Peyer's patch (tissue), 4 donors: ENCODE measurements around the gene OPN4. TPM values are rescaled to one million over a fixed set of nuclear protein-coding genes. Genes with fewer than 3 reads are reported as not detected.
A peak's percentile ranks its signal among the peaks of the same experiment; 100 is the strongest.
"Not testable (repeated sequence)": the region's sequence is repeated elsewhere in the genome, so short reads cannot be mapped to it uniquely, and the experiment has no call there.

ENCODE experiments used
- DNase-seq, 3 donors: peaks; one replicate each; pipeline ENCODE4 v3.0.0-alpha.2; 2017 to 2019
- H3K27ac ChIP-seq, 4 donors: fragments of 200-600 bp; sonication (generic); one replicate each; pipeline ENCODE4 v1.5.1; 2016 to 2019
- H3K27me3 ChIP-seq, 2 donors: fragments of 200-600 bp; sonication (generic); one replicate each; pipeline ENCODE4 v1.5.1; 2019
- H3K36me3 ChIP-seq, 3 donors: fragments of 200-600 bp; sonication (generic); one replicate each; pipeline ENCODE4 v1.5.1; 2016 to 2019
- H3K4me1 ChIP-seq, 4 donors: fragments of 200-600 bp; sonication (generic); one replicate each; pipeline ENCODE4 v1.5.1; 2016 to 2019
- H3K4me3 ChIP-seq, 4 donors: fragments of 200-600 bp; sonication (generic); 1 replicate in 3 of 4; 2 replicates in 1 of 4; pipeline ENCODE4 v1.5.1; 2016 to 2019; ENCODE audit warnings: mild to moderate bottlenecking in 1 of 4
- H3K9me3 ChIP-seq, 4 donors: fragments of 200-600 bp; sonication (generic); one replicate each; pipeline ENCODE4 v1.5.1; 2016 to 2019; ENCODE audit warnings: mild to moderate bottlenecking in 1 of 4
- POLR2A ChIP-seq, 2 donors: fragments of 450-650 bp; IDR thresholded peaks; one replicate each; pipeline ENCODE4 v1.5.1; 2017; ENCODE audit warnings: antibody characterized with exemption in 2 of 2, mild to moderate bottlenecking in 2 of 2, moderate library complexity in 2 of 2
- total RNA-seq, 4 donors: library from RNA; depleted of rRNA; stranded (reverse); fragments of >200 nt; gene quantifications; one replicate each; pipeline ENCODE4 v1.1.0, GENCODE V29; 2016
- TF ChIP-seq, protein P1 (sequence below), 6 experiments: fragments of 450-650 bp in 4 of 6; fragments of 200-600 bp in 2 of 6; sonication (generic) in 1 of 6; IDR thresholded peaks; one replicate each; pipeline ENCODE4 v1.5.1; 2017 to 2019; ENCODE audit warnings: antibody characterized with exemption in 6 of 6, mild to moderate bottlenecking in 3 of 6, moderate library complexity in 1 of 6

The OPN4 gene
- total RNA-seq, 4 donors from 2014 or later = not detected

DNA sequence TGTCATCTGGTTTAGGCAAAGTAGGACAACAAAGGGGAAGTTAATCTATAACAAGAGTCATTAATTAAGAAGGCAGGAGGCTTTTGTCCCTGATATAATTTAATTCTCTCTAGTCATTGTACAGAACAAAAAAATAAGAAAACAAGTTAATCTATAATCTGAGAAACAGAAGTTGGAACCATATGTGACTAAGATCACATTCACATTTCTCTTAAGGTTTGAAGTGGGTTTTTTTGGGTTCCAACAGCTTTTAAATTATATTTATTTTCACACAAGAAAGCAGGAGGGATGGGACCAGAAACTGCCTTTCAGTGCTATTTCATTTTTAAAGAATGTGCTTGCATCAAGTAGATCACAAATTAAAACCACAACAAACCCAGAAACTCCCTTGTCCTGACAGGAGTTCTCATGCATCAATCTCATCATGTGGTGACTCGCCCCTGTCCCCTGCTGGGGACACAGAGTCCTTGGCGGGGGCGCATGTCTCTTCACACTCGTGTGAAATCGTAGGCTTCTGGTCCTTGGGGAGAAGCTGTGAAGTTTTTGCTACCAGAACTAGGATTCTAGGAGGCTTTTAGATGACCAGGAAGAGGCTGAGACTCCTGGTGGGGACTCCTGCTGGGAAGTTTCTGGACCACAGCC lies 10.1 kb upstream of the OPN4 start:
- Histone ChIP-seq H3K4me3 (no peak overlapping the region), H3K27ac (no peak overlapping the region), H3K9me3 (no peaks in the 10 kb centered on the region), H3K36me3 (no peaks in the 10 kb centered on the region), H3K4me1 (peaks cover 0 to 4% (median 0%) of the 10 kb centered on the region in 4 donors), H3K27me3 (no peaks in the 10 kb centered on the region)
- peak in 1 of 3 donors; percentile 14 for DNase-seq
- TF ChIP-seq POLR2A (IDR thresholded peaks at IDR 0.05) = no peak
- TF ChIP-seq, protein P1, sequence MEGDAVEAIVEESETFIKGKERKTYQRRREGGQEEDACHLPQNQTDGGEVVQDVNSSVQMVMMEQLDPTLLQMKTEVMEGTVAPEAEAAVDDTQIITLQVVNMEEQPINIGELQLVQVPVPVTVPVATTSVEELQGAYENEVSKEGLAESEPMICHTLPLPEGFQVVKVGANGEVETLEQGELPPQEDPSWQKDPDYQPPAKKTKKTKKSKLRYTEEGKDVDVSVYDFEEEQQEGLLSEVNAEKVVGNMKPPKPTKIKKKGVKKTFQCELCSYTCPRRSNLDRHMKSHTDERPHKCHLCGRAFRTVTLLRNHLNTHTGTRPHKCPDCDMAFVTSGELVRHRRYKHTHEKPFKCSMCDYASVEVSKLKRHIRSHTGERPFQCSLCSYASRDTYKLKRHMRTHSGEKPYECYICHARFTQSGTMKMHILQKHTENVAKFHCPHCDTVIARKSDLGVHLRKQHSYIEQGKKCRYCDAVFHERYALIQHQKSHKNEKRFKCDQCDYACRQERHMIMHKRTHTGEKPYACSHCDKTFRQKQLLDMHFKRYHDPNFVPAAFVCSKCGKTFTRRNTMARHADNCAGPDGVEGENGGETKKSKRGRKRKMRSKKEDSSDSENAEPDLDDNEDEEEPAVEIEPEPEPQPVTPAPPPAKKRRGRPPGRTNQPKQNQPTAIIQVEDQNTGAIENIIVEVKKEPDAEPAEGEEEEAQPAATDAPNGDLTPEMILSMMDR (IDR thresholded peaks at IDR 0.05) = no peak

- H3K27ac ChIP-seq = peak overlapping the region in 1 of 4 donors; percentile 16
- H3K36me3 ChIP-seq = no peaks in the 10 kb centered on the region
- DNase-seq = peak in 2 of 3 donors; percentile 13 to 39
- no peaks in the 10 kb centered on the region for H3K27me3 ChIP-seq
- TF ChIP-seq, protein P1 (IDR thresholded peaks at IDR 0.05) = no peak
- TF ChIP-seq POLR2A (IDR thresholded peaks at IDR 0.05) = no peak
- H3K4me3 ChIP-seq = no peak overlapping the region
- peaks cover 0 to 10% (median 0%) of the 10 kb centered on the region in 4 donors for H3K4me1 ChIP-seq
- no peaks in the 10 kb centered on the region for H3K9me3 ChIP-seq
Measured at GRCh38 chr10:86644794-86645445, 9.4 kb upstream of the OPN4 start.

GRCh38 chr10:86645621-86646165 lies 8.7 kb upstream of the OPN4 start:
- not testable (repeated sequence) for H3K27ac ChIP-seq, H3K4me3 ChIP-seq
- DNase-seq = peak in 1 of 3 donors; percentile 15

GRCh38 chr10:86646532-86646931 lies 7.8 kb upstream of the OPN4 start:
- Histone ChIP-seq H3K27me3 (no peaks in the 10 kb centered on the region), H3K27ac (no peak overlapping the region), H3K36me3 (no peaks in the 10 kb centered on the region), H3K4me1 (peaks cover 0 to 10% (median 0%) of the 10 kb centered on the region in 4 donors), H3K9me3 (no peaks in the 10 kb centered on the region), H3K4me3 (no peak overlapping the region)
- TF ChIP-seq, protein P1 (IDR thresholded peaks at IDR 0.05) = no peak
- TF ChIP-seq POLR2A (IDR thresholded peaks at IDR 0.05) = no peak
- peak in 2 of 3 donors; percentile 3 to 27 for DNase-seq

More at GRCh38 chr10:86645621-86646165, 8.7 kb upstream of the OPN4 start:
- not testable (repeated sequence) for H3K9me3 ChIP-seq, H3K27me3 ChIP-seq, H3K36me3 ChIP-seq
- H3K4me1 ChIP-seq = peaks cover 0 to 10% (median 0%) of the 10 kb centered on the region in 4 donors

DNA sequence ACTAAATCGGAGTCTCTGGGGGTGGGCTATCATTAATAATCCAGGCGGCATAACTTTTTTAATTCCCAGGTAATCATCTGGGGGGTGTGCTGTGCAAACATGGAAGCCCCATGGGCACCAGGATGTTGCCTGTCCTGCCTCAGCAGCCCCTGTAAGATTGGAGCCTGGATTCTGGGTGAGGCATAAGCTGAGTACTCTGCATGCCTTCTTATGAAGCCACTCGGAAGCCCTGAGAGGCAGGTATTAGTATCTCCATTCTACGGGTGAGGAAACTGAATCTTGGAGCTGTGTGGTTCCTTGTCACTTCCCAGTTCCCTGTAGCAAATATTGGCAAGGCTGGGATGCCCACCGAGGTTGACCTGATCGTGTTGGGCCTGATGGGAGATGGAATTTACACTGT lies 7.4 kb upstream of the OPN4 start:
- no peaks in the 10 kb centered on the region for H3K36me3 ChIP-seq
- no peaks in the 10 kb centered on the region for H3K9me3 ChIP-seq
- TF ChIP-seq, protein P1 (IDR thresholded peaks at IDR 0.05) = no peak
- no peak for TF ChIP-seq POLR2A (IDR thresholded peaks at IDR 0.05)
- H3K27me3 ChIP-seq = no peaks in the 10 kb centered on the region
- no peak overlapping the region for H3K27ac ChIP-seq
- no peak overlapping the region for H3K4me3 ChIP-seq
- peaks cover 0 to 10% (median 0%) of the 10 kb centered on the region in 4 donors for H3K4me1 ChIP-seq
- peak in 1 of 3 donors; percentile 13 for DNase-seq
